Astrocyte (in vitro differentiated cells and primary cell): ENCODE data around the gene WDR36.

ENCODE experiments used
- CTCF ChIP-seq: IDR thresholded peaks from 2 replicates; pipeline ENCODE4 v1.5.1; 2011; ENCODE audit warnings: low read depth, mild to moderate bottlenecking, inconsistent platforms, low read length, moderate library complexity; ENCODE audit not compliant: insufficient read depth
- EZH2 ChIP-seq: IDR thresholded peaks from 2 replicates; pipeline ENCODE4 v1.6.1; 2012; ENCODE audit warnings: mild to moderate bottlenecking, low read length, inconsistent platforms; ENCODE audit not compliant: insufficient read depth

GRCh38 chr5:111079846-111080245, 12.3 kb upstream of the WDR36 start:
- no peak for TF ChIP-seq CTCF
- no peak for TF ChIP-seq EZH2
